Urothelium cell line (cell line): Measurements from ENCODE around the gene RPTOR.
"Not testable (repeated sequence)": the region's sequence is repeated elsewhere in the genome, so short reads cannot be mapped to it uniquely, and the experiment has no call there.

Source experiments
- DNase-seq: peaks from one replicate; pipeline ENCODE4 v3.0.0; 2011; ENCODE audit warnings: low spot score, mixed read lengths
- FAIRE-seq: peaks from 2 replicates; lab custom pipeline; 2011; peaks lifted over from hg19 to GRCh38; lab: Jason Lieb, UNC

Gene RPTOR

DNA sequence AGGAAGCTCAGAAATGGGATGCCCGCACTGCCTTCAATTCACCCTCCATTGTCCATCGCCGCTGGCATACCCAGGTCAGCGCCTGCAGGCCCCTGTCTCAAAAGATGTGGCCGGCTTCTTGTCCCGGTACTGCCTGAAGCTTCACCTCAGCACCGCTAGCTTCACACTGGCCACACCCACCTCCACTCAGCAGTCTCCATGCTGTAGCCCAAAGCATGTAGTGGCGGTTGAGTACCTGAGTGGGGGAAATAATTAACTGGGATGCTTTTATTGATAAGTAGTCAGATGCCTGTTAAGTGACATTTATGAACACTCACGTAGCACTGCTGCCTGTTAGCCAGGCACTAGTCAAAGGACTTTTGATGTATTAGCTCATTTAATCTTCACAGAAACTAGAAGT, 143.2 kb downstream of the RPTOR start:
- no peak for FAIRE-seq

GRCh38 chr17:80689129-80689619, 144.5 kb downstream of the RPTOR start:
- FAIRE-seq (no peak), DNase-seq (no peak)

More for the DNA sequence above, 143.2 kb downstream of the RPTOR start:
- DNase-seq = no peak

- DNase-seq (no peak), FAIRE-seq (no peak)
Observed at GRCh38 chr17:80691784-80692183, 147.1 kb downstream of the RPTOR start.

DNA sequence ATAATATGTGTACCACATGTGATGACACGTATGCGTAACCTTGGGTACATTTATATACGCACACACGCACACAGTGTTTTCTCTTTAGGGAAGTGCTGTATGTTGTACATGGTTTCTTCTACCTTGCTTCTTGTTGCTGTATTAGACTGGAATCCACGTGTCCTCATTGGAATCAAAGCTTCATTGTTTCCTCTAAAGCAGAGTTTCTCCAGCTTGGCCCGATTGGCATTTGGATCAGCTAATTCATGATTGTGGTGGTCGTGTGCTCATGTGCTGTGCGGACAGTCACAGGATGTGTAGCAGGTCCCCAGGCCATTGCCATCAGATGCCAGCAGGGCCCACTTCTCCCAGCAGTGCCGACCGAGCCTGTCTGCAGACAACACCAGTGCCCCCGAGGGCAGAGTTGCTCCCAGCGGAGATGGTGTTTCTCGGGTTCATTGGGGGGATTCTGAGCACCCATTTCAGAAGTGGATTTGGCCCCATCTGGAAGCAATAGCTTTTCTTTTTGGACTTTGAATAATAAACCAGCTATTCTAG, 148.4 kb downstream of the RPTOR start:
- DNase-seq (no peak), FAIRE-seq (no peak)

DNA sequence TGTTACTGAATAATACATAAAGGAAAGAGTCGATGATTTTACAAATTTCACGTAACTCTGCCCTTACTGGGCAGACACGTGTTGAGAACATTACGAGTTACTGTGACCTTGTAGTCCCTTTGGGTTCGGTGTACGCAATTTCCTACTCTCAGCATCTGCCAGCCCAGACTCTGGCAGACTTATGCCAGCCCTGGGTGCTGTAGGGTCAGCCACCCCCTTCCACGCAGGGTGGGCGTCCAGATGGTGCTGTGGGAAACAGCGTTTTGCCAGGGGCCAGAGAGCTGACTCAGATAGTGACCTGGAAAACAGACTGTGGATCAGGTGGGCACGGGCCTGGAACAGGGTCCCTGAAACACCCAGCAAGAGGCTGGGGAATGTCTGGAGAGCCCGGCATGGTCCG, 148.9 kb downstream of the RPTOR start:
- no peak for FAIRE-seq
- DNase-seq = no peak

- DNase-seq (no peak), FAIRE-seq (no peak)
Observed at GRCh38 chr17:80694085-80694991, 149.7 kb downstream of the RPTOR start.

DNA sequence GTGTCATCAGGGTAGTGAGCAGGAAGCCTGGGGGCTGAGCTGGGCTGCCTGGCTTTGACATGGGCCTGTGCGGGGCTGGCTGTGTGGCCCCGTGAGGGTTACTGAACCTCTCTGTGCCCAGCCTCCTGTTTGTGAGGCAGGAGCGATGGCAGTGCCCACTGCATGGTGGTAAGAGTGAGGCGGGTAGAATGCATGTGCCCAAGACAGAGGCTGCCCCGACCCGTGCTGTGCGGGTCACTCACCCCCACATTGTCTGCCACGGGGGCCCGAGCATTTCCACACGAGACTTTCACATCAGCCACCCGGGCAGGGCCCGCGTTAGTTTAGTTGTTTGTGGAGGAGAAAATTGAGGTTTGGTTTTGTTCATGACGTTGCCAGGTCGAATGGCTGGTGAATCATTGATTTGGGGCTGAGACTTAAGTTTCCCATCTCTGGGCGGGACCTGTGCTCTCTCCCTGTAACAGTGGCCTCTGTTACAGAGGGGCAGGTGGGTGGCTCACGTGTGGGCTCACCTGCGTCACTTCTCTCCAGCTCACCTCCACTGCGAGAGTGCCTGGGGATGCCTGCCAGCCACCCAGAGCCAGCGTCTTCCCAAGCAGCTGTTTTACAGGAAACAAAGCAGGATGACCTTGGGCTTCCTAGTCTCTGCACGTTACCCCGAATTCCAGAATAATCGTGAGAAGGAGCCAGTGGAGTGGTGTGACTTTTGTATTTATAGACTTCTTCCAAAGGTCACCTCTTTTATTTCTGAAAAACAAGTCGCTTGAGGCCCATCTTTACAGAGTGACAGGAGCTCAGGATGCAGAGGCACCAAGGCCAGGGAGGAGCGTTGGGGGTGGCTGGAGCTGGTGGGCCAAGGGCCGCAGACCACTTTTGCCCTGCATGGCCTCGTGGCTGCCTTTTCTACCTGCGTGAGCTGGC, 150.6 kb downstream of the RPTOR start:
- DNase-seq (no peak), FAIRE-seq (no peak)

DNA sequence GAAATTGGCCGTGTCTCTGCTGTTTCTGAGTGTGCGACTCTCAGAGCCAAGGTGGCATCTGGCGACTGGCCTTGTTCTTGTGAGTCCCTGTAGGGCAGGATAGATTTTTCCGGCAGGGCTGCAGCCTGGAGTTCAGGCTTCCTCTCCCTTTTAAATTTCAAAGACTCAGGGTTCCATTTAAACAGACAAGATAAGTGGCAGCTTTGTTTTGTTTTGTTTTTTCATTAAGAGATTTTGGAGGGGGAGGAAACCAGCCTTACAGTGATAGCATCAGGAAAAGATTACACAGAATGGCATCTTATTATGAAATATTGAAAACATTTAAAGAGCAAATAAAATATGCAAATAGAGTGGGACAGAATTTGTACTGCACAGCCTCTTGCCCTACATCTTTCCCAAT, 151.3 kb downstream of the RPTOR start:
- FAIRE-seq (no peak), DNase-seq (no peak)

- no peak for FAIRE-seq
- no peak for DNase-seq
Observed at GRCh38 chr17:80696456-80696855, 151.8 kb downstream of the RPTOR start.

GRCh38 chr17:80696964-80697363, 152.3 kb downstream of the RPTOR start:
- DNase-seq (no peak), FAIRE-seq (no peak)

- DNase-seq (no peak), FAIRE-seq (no peak)
Observed at GRCh38 chr17:80698297-80698696, 153.7 kb downstream of the RPTOR start.

- not testable (repeated sequence) for FAIRE-seq, DNase-seq
Observed at GRCh38 chr17:80699205-80699604, 154.6 kb downstream of the RPTOR start.

GRCh38 chr17:80701730-80702129, 157.1 kb downstream of the RPTOR start:
- FAIRE-seq (no peak), DNase-seq (no peak)

DNA sequence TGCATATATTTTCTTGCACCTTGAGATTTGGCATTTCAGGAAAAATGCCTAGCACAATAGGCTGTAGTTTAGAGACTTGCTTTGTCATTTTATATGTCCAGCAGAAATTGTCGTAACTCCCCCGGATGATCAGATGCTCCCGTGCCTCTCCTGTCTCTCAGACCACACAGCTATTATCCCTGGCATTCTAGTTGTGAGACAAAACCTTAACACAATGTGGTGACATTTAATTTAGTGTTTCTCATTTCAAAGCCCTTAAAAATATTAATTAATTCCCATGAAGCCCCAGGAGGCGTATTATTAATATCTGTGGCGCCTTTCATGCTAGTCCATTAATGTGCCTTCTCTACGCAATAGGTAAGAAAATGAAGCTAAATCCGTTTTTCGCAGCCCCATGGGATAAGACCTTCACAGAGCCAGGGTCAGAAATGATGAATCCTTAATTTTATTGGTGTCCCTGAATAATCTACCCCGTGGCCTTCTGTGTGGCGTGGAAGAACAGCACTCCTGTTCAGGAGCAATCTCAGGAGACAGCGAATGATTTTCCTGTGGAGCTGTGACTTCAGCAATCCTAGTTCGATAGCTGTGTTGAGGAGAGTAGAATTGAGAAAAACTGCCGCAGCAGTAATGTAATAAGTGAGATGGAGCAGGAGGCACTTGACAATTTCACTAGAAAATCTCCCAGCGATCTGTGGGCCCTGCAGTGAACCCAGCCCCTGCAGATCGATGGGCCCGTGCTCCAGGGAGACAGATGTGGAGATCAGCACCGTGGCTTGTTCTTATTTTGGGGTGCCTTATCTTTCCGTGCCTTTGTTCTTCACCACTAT, 157.9 kb downstream of the RPTOR start:
- FAIRE-seq = no peak
- DNase-seq = no peak

DNA sequence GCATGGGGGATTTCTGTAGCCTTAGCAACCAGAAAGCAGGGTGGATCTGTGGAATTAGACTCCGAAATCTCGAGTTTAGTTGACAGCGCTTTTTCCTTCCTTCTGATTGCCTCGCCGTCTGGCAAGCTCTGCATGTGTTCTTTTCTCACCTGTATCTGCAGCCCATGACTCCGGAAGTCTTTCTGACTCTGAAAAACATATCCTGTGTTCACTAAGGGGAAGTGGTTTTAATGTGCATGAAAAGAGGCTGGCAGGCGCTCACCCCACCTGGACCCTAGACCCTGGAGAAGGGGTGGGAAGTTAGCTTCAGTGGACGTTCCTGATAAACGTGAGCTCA, 158.5 kb downstream of the RPTOR start:
- FAIRE-seq (no peak), DNase-seq (no peak)

DNA sequence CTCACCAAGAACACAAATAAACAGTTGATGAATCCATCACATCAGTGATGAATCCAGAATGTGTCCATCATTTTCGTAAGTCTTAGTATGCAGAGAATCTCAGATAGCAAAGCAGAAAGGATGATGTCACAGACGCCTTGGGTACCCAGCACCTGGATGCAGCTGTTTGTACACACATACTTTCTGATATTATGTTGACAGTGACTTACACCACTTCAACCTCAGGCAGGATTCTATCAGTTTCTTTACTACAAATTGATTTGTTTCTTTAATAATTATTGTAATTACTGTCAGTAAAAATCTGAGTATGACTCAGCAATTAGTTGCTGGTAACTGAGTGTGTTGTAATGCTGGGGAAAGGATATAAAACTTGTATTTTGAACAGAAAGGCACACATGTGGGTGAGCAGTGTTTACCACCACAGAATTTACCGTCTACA, 159.8 kb downstream of the RPTOR start:
- no peak for FAIRE-seq

DNA sequence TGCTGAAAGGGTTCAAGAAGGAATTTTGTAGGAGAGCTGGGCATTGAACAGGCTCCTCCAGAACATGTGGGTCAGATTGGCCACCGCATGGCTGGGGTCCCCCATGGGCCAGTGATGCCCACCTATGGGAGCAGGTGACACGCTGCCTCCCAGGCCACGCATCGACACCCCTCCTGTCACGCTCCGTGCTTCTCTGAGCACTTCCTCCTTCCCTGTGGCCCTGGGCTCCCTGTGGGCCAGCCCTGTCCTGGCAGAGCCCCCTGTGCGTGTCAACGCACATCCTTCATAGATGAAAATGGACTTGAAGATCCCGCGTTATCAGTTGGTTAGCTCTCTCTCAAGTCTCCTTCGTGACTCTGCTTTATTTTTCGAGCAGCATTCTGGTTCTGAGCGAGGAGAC, 160.3 kb downstream of the RPTOR start:
- FAIRE-seq = no peak
- no peak for DNase-seq

More for the DNA sequence above, 159.8 kb downstream of the RPTOR start:
- no peak for DNase-seq

GRCh38 chr17:80705988-80706387, 161.3 kb downstream of the RPTOR start:
- FAIRE-seq = no peak
- DNase-seq = no peak

- no peak for FAIRE-seq
- DNase-seq = no peak
Observed at GRCh38 chr17:80706463-80706867, 161.8 kb downstream of the RPTOR start.

GRCh38 chr17:80708480-80708879, 163.8 kb downstream of the RPTOR start:
- DNase-seq (no peak), FAIRE-seq (peak; percentile 55)
